GM19438 (cell line): Measurements from ENCODE around the gene SYT12.

Experiments used
- ATAC-seq: cut with Tn5 transposase; IDR thresholded peaks from one replicate; pipeline ENCODE4 v1.9.1; 2021; ENCODE audit warnings: low read depth; ENCODE audit not compliant: unreplicated experiment

The SYT12 gene

DNA sequence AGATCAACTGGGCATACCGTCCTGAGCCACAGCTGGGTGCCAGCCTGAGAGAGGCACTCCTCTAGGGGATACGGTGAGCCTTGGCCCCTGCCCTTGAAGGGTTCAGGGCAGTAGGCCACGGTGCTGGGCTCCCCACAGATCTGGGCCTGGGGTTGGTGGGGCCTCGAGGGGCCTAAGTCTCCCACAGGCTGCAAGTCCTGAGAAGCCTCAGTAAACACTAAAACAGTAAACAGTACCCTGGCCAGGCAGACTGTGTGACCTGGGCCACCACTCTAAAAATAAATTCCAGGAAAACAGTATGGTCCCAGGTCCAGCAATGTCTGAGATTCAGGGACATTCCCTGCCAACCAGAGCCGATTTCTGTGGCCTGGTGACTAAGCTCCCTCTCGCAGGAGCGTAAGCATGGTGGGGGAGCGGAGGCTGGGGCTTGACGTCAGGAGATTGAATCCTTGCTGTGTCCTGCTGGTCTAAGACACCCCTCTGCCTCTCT, 31.5 kb downstream of the SYT12 start:
- no peak for ATAC-seq

DNA sequence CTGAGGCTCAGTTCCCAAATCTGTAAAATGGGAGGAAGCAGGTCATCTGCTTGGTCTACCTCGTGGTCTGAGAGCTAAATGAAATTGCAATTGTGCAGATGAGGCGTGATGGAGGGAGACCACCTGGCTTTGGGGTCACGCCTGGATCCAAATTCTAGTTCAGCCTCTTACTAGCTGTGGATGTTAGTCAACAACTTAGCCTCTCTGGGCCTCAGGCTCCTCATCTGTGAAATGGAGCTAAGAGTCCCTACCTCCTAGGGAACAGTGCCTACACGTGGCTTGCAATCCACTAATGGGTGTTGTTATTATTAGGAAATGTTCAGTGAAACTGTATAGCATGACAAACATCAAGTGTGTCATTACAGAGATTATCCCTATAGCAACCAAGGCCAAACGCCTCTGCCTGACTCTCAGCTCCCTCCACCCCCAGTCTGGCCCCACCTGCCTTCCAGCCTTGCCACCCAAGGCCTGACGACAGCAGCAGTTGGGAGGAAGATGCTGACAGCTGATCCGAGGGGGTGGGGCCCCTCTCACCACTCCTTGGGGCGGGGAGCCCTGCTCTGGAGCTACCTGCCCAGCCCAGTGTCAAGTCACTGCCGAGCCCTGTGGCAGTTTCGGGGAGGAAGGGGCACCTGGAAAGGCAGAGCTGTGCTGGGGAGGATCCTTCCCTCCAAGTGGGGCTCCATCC, 32.0 kb downstream of the SYT12 start:
- no peak for ATAC-seq

DNA sequence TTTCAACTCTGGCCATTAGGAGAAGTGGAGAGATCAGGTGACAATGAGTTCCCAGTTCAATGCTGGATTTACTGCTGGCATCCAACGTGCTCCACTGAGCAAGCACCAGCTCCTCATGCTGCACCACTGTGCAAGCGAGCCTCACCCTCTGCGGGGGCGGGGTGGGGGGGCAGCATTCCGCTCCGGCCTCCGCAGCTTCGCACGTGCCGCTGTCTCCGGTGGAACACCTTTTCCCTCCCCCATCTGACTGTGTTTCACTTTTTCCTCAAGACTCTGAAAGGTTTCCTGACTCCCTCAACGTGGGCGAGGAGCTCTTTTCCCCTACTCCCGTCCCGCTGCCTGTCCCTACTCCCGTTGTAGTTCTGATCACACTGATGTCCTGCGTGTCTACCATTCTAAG, 32.9 kb downstream of the SYT12 start:
- no peak for ATAC-seq

DNA sequence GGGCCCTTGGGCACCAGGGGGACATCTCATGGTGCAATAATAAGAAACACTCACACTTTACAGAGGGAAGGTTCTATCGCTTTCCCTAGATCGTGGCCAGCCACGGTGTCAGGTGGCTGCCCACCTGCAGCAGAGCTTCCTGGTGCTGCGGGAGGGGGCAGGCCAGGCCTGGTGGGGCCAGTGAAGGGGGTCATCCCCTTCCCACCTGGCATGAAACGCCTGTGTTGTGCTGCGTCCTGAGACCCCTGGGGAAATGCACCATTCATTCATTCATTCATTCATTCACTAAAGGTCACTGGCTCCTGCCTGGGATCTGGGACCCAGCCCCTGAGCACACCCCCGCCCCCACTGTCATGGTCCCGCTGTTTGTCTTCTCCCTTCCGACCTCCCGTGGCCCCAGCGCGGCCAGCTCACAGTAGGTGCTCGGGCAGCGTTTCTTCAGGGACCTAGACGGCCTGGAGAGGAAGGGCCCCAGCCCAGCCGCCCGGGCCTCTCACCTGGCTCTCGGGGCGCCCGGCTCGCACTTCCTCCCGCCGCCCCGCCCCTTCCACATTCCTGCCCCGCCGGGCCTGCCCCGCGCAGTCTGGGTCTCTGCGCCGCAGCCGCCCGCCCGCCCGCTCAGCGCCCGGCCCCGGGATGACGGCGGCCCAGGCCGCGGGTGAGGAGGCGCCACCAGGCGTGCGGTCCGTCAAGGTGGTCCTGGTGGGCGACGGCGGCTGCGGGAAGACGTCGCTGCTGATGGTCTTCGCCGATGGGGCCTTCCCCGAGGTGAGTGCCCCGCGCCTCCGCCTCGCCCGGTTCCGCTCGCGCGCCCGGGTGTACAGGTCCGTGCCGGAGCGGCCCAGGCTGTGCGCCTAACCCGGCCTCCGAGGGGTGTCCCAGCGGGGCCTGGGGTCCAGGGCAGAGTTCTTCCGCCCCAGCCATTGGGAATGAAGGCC, 33.6 kb downstream of the SYT12 start, which contains the start of gene RHOD:
RHOD (plus strand) TSS at position 581 of the 938 bp plus-strand sequence; CDS start at position 637, 56 bp downstream.
- no peak for ATAC-seq

DNA sequence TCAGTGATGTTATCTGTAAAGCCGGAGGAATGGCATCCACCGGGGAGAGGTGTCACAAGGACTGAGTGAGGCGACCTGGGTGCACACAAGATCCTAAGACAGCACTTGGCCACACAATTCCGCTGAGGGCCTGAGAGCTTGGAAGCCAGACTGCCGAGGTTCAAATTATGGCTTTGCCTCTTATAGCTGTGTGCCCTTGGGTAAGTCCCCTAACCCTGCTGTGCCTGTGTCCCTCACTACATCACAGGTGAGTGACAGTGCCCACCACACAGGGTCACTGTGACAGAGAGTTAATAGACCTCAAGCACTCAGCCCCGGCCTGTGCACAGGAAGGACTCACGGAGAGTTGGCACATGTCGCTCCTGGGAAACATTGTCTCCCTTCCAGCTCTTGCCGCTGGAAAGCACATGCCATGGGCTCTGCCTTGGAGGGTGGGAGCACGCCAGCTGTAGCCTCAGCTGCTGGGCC, 34.3 kb downstream of the SYT12 start:
- no peak for ATAC-seq

DNA sequence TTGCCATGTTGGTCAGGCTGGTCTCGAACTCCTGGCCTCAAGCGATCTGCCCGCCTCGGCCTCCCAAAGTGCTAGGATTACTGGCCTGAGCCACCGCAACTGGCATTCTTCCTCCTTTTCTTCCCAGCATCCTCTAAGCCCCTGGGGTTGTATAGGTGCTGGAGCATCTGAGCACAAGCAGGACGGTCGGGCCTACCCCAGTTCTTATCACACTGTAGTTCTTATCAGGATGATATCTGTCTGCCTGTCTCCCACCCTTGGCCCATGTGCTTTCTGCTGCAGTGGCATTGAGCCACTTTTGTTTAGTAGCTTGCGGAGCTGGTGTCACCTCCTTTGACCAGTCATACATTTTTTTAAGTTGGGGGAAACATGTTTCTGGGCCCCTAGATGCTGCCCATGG, 35.6 kb downstream of the SYT12 start:
- no peak for ATAC-seq

DNA sequence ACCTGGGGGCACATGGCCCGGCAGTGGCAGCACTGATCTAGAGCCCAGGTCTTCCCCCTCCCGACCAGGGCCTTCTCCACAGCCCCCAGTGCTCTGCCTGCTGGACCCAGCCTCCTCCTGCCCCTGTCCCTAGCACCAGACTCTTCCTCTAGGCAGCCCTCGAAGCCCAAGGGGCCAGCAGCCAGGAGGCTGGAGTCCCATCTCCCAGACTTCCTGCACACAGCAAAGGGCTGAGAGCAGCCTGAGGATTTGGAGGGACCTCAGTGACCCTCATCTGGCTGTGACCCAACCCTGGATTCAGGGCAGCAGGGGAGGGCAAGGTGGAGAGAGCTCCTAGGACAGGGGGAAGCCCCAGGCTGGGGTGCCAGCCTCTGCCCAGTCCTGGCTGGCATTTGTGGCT, 36.7 kb downstream of the SYT12 start:
- ATAC-seq, result no peak

DNA sequence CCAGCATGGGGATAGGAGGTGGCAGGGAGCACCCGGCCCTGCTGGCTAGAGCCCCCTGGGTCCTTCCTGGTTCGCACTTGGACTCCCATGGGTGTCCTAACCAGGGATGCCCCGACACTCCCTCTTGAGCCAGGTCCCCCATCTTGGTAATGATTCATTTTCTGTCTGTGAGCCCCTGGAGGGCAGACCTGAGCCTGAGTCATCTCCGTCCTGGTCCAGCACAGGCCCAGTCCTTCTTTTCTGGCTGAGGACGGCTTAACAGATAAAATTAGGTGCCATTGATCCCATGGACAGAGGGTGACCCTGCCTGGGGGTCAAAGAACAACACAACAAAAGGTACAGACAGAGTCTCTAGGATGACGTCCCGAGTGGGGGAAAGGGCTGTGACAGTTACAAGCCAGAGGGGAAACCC, 37.2 kb downstream of the SYT12 start:
- no peak for ATAC-seq

DNA sequence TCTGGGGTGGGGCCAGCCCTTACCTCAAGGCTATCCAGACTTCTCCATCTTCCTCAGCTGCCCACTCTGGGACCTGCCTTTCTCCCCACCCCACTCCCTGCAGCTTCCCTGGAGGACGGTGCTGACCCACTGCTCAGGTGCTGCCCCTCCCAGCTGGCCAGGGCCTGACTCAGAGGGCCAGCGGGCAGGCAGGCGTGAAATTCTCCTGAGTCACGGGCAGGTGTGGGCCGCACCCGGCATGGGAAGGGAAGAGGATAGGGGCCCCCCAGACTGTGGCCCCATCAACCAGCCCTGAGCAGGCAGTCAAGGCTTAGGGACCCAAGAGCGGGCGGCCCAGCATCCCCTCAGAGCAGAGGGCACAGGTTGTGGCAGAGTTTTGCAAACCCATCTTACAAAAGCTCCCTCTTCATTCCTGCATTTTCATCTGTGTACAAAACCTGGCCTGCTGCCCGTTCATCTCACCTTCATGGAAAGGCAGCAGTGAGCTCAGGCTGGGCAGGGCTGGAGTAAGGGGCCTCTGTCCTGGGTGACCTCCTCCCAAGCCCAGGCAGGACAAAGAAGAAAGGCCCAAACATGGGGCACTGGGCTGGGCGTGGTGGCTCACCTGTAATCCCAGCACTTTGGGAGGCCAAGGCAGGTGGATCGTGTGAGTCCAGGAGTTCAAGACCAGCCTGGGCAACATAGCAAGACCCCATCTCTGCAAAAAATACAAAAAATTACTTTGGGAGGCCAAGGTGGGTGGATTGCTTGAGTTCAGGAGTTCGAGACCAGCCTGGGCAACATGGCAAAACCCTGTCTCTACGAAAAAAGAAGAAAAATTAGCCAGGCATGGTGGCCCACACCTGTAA, 39.8 kb downstream of the SYT12 start:
- ATAC-seq, result no peak

DNA sequence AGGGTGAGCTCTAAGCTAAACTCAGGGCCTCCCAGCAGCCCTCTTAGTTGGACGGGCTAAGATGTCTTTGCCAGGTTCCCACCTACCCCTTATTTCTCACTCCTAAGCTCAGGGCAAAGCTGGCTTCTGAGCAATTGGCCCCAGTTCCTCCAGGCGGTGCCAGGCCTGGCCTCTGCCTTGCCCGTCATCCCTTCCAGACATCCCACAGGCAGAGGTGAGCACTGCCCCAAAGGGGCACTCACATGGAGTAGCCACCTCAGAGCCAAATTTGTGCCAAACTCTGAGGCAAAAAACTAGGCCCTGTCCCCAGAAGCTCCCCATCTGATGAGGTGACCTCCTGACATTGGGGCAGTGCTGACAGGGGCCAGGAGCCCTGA, 43.4 kb downstream of the SYT12 start:
- no peak for ATAC-seq

DNA sequence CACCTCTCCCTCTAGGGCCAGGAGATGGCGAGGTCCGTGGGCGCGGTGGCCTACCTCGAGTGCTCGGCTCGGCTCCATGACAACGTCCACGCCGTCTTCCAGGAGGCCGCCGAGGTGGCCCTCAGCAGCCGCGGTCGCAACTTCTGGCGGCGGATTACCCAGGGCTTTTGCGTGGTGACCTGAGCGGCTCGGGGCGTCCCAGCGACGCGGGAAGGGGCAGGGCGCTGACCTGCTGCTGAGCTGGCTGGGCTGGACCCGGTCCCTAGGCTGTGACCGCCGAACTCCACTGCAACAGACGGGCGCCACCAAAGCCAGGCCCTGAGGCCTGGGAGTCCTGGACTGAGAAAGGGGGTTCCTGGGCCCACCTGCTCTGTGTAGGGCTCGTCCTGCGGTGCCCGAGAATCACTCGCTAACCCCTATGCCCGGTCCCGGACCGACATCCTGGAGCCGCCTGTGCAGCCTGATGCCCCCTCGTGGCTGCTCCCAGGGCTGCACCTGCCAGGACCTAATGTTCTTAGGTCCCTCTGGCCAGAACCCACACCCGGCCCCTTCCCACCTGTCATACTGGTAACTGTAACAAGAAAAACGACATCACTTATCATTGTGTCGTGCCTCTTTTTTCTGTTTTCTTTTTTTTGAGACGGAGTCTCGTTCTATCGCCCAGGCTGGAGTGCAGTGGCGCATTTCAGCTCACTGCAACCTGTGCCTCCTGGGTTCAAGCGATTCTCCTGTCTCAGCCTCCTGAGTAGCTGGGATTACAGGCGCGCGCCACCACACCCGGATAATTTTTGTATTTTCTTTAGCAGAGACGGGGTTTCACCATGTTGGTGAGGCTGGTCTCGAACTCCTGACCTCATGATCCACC, 48.7 kb downstream of the SYT12 start:
- ATAC-seq, result no peak

DNA sequence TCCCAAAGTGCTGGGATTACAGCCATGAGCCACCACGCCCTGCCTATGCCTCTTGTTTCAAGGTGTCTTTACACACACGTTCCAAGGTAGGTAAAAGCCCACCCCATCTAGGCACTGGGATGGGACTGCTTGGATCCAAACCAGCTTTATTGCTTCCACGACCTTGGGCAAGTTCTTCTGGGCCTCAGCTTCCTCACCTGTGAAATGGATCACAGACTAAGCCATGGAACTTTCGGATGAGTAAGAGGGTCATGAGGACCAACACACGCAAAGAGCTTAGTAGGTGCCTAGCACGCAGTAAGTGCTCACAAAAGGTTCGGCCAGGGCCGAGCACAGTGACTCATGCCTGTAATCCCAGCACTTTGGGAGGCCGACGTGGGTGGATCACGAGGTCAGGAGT, 49.4 kb downstream of the SYT12 start:
- ATAC-seq, result no peak

DNA sequence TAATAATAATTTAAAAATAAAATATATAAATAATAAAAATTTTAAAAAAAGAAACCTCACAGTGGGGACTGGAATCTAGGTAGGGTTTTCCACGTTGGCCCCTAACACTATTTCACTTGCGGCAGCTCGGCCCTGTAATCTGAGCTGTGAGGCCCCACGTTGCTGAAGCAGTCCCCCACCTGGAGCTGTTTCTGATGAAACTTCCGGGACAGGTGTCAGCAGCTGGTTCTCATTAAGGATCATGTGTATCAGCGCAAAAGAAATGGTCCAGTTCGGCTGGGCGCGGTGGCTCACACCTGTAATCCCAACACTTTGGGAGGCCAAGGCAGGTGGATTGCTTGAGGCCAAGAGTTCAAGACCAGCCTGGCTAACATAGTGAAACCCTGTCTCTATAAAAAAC, 51.0 kb downstream of the SYT12 start:
- ATAC-seq, result no peak

DNA sequence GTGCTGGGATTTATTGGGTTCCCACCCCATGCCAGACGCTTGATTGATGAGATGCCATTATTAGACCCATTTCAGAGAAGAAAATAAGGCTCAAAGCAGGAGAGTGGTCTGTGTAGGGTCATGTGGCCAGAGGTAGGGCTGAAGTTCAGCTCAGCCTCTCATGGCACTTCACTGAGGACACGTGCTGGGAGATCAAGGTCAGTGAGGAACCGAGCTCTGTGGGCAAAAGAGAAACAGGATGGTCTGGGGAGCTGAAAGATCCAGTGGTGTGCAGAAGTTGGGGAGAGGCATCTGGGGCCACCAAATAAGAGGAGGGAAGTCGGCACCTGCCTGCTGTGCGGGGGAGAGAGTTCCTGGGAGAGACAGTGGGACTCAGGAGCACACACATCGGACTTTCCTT, 53.3 kb downstream of the SYT12 start:
- no peak for ATAC-seq

DNA sequence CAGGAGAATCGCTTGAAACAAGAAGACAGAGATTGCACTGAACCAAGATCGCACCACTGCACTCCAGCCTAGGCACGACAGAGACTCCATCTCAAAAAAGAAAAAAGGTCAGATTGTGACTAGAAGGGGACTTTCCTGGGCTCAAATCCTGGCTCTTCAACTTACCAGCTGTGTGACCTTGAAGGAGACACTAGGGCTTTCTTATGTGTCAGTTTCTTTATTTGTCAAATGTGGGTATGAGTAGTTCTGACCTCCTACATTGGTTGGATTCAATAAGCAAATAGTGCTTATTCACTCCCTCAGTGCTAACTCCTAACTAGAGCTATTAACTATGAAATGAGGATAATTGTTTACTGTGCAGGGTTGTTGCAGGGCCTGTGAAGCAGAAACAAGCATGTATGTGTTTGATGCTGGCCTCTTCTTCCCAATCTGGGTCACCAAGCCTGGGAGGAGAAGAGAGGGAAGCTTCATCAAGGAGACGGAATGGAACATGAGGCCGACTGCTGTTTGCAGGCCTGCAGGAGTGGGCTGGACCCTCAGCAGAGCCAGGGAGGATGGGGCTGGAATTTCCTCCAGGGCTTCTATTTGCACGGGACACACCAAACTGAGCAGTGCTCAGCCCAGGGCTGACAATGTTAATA, 56.3 kb downstream of the SYT12 start:
- no peak for ATAC-seq

DNA sequence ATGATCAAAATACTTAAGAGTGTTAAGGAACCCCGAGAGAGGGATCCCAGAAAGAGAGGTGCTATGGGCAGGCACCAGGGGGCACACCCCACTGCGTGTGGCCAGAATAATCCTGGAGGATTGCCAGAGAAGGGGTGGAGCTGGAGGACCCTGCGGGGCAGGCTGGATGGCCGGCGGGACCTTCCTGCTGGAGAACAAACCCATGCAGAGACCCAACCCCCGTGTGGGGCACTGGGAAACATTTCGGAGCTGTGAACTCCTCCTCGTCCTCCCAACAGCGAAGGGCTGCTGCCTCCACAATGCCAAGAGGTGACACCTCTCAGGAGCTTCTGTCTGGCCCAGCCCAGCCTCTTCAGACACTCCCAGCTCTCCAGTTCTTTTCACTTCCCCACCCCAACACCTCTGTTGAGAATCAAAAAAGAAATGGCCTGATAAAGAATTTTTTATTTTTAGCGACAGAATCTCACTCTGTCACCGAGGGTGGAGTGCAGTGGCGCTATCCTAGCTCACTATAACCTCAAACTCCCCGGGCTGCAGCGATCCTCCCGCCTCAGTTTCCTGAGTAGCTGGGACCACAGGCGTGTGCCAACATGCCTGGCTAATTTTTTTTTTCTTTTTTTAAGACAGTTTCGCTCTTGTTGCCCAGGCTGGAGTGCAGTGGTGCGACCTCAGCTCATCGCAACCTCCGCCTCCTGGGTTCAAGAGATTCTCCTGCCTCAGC, 59.3 kb downstream of the SYT12 start:
- no peak for ATAC-seq

DNA sequence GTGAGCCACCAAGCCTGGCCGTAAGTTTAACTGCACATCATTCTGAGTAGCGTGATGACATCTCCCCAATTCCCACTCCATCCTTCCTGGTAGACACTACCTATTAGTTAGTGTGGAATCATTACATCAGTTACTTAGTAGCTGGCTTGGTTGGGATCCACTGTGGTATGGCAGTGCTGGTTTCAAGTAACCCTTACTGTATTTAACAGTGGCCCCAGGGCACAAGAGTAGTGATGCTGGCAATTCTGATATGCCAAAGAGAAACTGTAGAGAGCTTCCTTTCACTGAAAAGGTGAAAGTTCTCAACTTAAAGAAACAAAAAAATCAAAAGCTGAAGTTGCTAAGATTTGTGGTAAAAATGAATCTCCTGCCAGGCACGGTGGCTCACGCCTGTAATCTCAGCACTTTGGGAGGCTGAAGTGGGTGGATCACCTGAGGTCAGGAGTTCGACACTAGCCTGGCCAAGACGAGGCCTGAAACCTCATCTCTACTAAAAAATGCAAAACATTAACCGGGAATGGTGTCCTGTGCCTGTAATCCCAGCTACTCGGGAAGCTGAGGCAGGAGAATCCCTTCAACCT, 60.9 kb downstream of the SYT12 start:
- ATAC-seq, result no peak

DNA sequence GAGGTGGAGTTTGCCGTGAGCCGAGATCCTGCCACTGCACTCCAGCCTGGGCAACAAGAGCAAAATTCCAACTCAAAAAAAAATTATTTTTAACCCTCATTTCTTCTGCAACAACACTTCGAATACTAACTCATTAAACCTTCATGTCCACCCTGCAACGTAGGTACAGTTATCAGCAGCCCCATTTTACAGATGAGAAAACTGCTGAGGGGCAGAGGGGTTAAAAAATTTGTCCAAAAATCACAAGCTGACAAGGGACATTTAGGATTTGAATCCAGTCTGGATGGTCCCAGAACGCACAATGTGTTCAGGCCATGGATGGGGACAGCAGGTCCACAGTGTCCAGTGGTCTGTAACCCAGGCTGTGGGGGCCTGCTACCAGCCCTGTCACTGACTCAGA, 62.7 kb downstream of the SYT12 start:
- no peak for ATAC-seq
